Left hindlimb (tissue), 1 donor: ENCODE results near the gene DPF1.
"Not testable (repeated sequence)": the region's sequence is repeated elsewhere in the genome, so short reads cannot be mapped to it uniquely, and the experiment has no call there.

ENCODE experiments used
- DNase-seq: peaks from one replicate; pipeline ENCODE4 v3.0.0-alpha.2; 2018

DPF1 gene

GRCh38 chr19:38250428-38250820 is 26.4 kb upstream of the DPF1 start:
- no peak for DNase-seq

DNA sequence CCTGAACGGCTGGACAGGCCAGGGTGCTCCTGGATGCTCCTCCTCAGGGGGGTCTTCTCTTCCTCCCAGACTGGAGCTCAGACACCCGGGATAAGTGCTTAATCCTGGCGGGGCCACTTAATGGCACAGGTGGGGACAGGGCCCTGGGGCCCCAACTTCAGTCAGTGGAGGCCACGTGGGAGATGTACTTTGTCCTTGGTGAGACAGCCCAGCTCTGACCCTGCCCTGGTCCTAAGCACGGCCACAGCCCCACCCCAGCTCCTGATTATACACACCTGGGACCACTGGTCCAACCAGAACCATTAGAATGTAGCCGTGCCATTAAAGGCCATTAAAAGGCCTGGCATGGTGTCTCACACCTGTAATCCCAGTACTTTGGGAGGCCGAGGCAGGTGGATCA is 24.4 kb upstream of the DPF1 start:
- no peak for DNase-seq

- no peak for DNase-seq
These were observed 23.8 kb upstream of the DPF1 start for GRCh38 chr19:38247734-38248268.

- no peak for DNase-seq
These were observed 23.1 kb upstream of the DPF1 start for GRCh38 chr19:38247126-38247525.

DNA sequence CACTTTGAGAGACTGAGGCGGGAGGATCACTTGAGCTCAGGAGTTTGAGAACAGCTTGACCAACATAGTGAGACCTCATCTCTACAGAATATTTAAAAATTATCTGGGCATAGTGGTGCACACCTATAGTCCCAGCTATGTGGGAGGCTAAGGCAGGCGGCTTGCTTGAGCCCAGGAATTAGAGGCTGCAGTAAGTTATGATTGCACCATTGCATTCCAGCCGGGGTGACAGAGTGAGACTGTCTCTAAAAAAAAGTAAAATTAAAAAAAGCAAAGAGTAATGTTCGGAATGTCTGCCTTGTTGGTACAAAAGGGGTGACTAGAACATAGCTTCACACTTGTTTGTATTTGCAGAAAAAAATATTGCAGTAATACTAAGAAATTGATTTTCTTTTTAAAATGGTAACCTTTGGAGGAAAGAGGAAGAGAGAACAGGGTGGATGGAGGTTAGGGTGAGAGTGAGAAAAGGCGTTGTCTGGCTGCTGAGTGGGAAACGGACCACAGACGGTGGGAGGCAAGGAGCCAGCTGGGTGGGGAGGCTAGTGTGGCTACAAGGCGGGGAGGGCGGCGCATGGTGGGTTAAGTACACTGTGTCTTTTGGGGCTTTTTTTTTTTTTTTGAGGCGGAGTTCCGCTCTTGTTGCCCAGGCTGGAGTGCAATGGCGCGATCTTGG is 21.9 kb upstream of the DPF1 start:
- DNase-seq: peak; percentile 72

DNA sequence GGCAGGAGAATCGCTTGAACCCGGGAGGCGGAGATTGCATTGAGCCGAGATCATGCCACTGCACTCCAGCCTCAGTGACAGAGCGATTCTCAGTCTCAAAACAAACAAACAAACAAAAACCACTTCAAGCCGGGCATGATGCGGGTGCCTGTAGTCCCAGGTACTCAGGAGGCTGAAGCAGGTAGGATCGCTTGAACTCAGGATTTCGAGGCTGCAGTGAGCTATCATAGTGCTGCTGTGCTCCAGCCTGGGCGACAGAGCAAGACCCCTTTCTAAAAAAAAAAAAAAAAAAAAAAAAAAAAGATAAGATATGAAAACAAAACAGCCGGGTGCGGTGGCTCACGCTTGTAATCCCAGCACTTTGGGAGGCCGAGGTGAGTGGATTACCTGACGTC is 19.3 kb upstream of the DPF1 start:
- no peak for DNase-seq

GRCh38 chr19:38239816-38240215 is 15.8 kb upstream of the DPF1 start:
- no peak for DNase-seq

GRCh38 chr19:38234615-38235014 is 10.6 kb upstream of the DPF1 start:
- no peak for DNase-seq

DNA sequence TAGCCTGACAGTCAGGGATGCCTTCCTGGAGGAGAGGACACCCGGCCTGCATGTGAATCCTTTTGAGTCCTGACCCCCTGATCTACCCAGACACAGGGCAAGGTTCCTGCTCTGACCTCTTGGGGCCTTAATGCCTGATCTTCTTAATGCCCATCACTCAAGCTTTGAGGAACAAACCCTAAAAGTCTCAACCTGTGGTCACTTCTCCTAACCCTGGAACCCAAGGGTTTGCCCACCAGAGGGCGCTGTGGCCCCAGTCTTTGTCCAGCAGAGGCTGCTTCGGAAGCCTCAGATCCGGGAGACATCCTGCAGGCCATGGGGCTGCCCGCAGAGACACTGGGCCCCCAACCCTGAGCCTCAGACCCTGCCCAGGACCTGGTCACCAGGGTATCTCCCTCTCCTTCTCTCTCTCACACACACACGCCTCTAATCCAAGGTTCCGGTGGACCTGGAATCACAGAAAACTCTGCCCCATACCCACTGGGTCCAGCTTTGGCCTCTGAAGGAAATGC is 9.8 kb upstream of the DPF1 start:
- peak; percentile 61 for DNase-seq

- DNase-seq: no peak
These were observed 7.9 kb upstream of the DPF1 start for GRCh38 chr19:38231918-38232317.

DNA sequence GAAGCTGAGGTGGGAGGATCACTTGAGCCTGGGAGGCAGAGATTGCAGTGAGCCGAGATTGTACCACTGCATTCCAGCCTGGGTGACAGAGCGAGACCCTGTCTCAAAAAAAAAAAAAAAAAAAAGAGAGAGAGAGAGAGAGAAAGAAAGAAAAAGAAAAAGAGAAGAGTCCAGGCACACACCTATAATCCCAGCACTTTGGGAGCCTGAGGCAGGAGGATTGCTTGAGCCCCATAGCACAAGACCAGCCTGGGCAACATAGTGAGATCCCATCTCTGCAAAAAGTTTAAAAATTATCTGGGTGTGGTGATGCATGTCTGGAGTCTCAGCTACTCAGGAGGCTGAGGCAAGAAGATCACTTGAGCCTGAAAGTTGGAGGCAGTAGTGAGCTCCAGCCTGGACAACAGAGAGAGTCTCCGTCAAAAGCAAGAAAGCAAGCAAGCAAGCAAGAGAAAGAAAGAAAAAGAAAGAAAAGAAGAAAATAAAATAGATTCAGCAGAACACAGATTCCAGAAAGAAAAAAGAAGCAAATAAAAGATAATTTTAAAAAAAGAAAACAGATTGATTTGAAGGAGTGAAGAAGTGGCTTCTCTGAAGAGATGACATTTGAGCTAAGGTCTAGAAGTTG is 6.6 kb upstream of the DPF1 start:
- DNase-seq: not testable (repeated sequence)

GRCh38 chr19:38229585-38230073 is 5.6 kb upstream of the DPF1 start:
- peak; percentile 81 for DNase-seq

DNA sequence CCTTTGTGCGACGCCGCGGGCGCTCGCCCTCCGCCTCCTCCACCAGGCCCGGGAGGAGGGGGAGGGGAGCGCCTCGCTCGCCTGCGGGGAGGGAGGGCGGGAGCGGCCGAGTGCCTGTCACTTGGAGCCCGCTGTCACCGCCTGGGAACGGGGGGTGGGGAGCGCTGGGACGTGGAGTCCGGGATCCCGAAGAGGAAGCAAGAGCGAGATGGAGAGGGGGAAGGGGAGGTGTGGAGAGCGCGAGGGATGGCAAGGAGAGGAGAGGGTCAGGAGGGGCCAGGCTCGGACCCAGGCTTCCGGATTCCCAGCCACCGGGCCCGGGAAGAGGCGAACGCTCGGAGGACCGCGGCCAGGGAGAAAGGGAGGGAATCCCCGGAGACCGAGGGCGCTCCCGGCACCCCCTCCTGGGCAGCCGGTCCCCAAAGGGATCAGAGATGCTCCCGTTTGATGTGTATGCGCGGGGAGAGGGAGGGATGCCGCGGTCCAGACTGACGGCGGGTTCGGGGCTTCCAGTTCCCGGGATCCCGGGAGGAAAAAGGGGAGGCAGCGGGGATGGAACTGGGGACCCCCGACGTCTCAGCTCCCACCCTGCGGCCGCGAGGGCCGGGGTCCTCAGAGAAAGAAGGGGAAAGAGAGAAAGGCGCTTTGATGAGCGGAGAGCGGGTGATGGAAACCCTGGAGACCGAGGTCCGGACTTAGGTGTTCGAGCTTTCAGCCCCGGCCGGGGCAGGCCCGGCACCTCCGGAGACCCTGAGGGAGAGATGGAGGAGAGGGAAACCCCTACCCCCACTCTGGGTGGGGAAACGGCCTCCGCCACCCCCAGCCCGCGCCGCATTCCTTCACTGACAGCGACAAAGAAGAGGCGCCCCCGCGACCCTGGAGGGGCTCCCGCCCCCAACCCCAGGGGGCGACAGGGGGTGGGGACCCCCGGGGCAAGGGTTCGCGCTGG is 4.7 kb upstream of the DPF1 start:
- DNase-seq: no peak

DNA sequence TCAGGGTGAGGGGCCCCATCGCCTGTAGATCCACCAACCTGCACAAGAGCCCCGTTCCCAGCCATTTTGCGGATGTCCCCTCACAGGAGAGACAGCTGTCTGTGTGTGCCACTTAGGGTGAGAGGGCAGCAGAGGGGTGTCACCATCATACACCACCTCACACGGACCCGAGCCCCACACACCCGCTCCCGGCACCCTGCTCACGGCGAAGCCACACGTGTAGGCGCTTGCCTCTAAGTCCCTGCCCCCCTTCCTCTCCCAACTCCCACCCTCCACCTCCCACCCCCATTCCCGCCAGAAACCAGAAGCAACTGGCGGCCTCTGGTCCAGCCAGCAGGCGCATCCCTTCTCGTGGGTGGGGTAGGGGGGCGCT is 4.0 kb upstream of the DPF1 start:
- DNase-seq: no peak

DNA sequence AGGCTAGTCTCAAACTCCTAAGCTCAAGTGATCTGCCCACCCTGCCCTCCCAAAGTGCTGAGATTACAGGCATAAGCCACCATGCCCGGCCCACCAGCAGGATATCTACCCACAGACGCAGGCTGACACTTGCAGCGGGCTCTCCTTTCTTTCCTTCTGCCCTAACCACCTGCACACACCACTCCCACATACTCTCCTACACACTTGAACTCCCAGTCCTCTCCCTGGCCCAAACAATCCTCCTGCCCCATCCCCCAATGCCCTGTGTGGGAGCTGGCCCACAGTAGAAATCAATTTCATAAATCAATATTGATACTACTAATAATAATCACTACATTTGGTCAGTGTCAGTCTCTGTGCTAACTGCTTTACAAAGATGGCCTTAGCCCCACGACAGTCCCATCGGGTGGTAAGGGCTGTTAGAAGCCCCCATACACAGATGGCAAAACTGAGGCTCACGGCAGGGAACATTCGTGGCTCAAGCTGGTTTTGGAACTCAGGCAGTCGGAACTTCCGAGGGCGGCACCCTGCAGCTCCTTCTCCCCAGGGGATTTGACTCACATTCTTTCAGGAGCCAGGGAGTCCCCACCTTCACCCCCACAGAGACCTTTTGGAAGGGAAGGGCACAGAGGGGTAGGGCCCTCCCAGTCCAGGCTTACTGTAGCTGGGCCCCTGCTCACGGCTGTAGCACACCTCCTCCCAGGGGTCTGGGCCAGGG is 3.4 kb upstream of the DPF1 start:
- DNase-seq: no peak

- not testable (repeated sequence) for DNase-seq
These were observed 819 bp upstream of the DPF1 start for GRCh38 chr19:38224863-38225218.

DNA sequence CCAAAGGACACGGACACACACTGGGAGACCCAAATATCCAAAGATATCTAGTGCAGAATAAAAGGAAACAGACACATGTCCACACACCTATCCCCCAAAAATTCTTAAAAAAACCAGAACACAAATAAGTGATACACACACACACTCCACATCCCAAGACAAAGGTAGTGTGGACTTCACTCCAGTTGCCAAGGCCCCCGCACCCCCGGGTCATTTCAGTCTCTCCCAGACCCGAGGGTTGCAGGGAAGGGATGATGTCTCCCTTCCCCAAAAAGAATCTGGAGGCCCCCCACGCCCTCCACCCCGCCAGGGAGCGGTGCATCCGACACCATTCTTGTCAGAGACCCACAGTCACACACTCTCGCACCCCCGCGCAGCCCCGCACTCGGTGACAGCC is 407 bp downstream of the DPF1 start:
- no peak for DNase-seq

DNA sequence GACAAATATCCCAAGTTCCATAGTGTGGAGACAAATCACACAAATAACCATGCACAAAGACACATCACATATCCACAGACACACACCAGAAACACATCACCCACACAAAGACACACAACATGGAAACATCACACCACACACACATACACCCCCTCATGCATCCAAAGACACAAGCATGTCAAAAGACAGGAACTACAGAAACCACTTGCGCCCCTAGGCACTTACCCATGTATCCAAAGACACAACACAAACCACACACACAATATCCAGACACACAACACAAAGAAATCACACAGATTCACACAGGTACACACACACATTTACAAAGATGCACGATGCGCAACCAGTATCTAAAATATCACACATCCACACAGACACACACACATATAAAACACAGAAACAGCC is 901 bp downstream of the DPF1 start:
- no peak for DNase-seq

DNA sequence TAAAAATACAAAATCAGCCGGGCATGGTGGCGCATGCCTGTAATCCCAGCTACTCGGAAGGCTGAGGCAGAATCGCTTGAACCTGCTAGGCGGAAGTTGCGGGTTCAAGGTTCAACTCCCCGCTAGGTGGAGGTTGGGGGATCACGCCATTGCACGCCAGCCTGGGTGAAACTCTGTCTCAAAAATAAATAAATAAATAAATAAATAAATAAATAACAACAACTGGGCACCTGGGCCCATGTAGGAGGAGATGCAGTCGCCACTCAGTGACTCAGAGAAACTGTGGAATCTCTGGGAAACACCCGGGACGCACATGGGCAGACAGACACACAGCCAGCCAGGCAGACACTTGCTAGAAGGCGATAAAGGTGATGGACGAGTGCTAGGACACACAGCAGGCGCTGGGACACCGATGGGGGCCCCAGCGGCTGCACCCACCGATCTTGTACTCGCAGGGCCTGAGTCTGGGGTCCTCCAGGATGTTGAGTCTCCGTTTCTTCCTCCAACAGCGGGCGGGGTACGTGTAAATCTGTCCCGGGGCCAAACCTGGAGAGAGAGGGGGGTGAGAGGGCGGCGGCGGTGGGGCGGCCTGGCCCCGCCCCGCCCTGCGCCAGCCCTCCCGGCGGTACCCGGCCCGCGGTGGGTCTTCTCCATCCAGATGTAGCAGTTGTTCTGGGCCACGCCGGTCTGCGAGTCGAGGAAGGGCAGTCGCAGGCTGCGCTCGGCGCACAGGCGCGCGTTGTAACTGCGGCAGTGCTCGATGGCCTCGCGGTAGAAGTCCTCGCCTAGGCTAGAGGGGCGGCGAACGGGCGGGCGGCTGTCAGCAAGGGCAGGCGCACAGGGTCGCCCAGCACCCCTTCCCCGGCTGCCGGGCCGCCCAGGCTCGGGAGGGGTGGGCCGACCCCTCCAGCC is 1.8 kb downstream of the DPF1 start:
- DNase-seq: no peak

DNA sequence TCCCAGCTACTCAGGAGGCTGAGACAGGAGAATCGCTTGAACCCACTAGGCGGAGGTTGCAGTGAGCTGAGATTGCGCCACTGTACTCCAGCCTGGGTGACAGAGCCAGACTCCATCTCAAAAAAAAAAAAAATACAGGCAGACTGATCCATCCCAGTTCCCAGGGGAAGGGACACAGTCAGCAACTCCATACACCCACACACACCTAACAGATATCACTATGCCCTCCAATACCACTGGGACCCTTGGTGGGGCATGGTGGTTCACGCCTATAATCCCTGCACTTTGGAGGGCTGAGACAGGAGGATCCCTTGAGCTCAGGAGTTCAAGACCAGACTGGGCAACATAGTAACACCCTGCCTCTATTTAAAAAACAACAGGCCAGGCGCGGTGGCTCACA is 2.6 kb downstream of the DPF1 start:
- no peak for DNase-seq

GRCh38 chr19:38219221-38219620 is 4.8 kb downstream of the DPF1 start:
- DNase-seq: no peak

GRCh38 chr19:38218204-38218603 is 5.8 kb downstream of the DPF1 start:
- no peak for DNase-seq
